ENCODE data around the gene IGFN1. TPM values are rescaled to one million over a fixed set of nuclear protein-coding genes. Genes with fewer than 3 reads are reported as not detected.

The IGFN1 gene
- total RNA-seq, 2 experiments from 2014 or later, result not detected

DNA sequence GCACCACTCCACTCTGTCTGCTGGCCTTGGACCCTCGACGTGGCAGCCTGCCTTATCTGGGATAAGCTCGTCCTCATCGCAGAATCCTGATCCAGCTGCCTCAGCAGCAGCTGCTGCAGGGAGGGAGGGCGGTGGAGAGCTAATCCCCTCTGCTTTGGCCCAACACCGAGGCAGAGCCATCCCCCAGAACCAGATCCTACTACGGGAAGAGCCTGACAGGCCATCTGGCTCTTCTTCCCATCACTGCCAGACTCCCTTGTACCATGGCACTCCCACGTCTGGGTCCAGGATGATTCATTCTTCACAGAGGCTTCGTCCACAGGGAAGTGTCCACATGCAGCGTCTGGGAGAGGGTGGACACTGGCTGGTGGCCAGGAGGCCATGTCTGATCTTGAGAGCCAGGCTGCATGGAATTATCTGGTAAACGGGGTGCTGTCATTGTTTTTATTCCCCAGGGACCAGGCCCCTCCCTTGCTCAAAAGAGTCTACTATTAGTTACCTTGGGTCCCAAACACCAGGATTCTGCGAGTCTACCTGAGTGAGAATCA, 78.1 kb downstream of the IGFN1 start:
- DNase-seq (no peak), ATAC-seq (ENCODE audit: low read depth) (no peak)
- no peaks in the 10 kb centered on the region for H3K9me3 Mint-ChIP-seq
- POLR2A ChIA-PET, result no interaction called here
- no peaks in the 10 kb centered on the region for H3K36me3 Mint-ChIP-seq
- H3K4me1 Mint-ChIP-seq, result no peaks in the 10 kb centered on the region
- no peak overlapping the region for H3K27ac Mint-ChIP-seq
- peaks cover 43% of the 10 kb centered on the region for H3K27me3 Mint-ChIP-seq
- H3K4me3 Mint-ChIP-seq, result no peak overlapping the region

DNA sequence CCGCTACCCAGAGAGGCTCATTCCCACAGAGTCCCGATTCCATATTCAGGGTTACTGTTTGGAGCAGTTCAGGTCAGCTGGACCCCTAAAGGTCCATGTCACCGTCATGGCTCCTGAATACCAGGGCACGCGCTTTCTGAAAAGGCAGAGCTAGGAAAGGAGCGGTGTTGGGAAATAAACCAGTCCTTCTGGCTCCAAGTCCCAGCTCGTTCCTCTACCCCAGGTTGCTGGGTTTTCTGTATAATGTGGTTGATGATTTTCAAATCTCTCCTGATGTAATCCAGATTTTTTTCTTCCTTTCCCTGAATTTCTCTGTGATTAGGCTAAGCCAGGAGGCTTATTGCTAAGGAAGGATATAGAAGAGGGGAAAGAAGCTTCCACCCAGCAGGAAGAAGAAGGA, 78.7 kb downstream of the IGFN1 start:
- H3K4me3 Mint-ChIP-seq, result no peak overlapping the region
- no peak overlapping the region for H3K27ac Mint-ChIP-seq
- H3K9me3 Mint-ChIP-seq, result no peaks in the 10 kb centered on the region
- DNase-seq, result no peak
- peaks cover 42% of the 10 kb centered on the region for H3K27me3 Mint-ChIP-seq
- no peaks in the 10 kb centered on the region for H3K36me3 Mint-ChIP-seq
- POLR2A ChIA-PET, result no interaction called here
- no peaks in the 10 kb centered on the region for H3K4me1 Mint-ChIP-seq
- no peak for ATAC-seq (ENCODE audit: low read depth)

DNA sequence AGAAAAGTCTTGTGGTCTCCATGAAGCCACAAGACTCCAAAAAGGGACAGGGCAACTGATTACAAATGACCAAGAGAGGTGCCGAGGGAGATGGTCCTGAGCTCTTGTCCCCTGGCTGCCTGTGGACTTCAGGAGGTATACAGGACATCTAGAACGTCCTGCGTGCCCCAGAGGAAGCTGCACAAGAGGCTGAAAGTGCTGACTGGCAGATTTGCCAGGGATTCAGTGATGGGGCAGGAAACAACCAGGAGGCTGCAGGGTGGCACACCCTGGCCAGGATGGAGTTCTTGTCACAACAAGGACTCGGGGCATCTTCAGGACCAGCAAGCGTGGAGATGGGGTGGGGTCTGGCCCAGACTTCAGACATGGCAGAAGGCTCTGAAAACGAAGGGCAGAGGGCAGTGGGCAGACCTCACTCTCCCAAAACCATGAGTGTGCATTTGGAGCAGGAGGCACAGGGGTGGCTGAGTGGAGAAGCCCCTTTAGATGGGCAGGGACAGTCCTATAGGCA, 79.3 kb downstream of the IGFN1 start:
- H3K4me3 Mint-ChIP-seq, result no peak overlapping the region
- no peaks in the 10 kb centered on the region for H3K36me3 Mint-ChIP-seq
- ATAC-seq (ENCODE audit: low read depth), result no peak
- no peak overlapping the region for H3K27ac Mint-ChIP-seq
- no peak for DNase-seq
- H3K27me3 Mint-ChIP-seq, result peaks cover 37% of the 10 kb centered on the region
- no peaks in the 10 kb centered on the region for H3K4me1 Mint-ChIP-seq
- POLR2A ChIA-PET, result no interaction called here
- no peaks in the 10 kb centered on the region for H3K9me3 Mint-ChIP-seq

DNA sequence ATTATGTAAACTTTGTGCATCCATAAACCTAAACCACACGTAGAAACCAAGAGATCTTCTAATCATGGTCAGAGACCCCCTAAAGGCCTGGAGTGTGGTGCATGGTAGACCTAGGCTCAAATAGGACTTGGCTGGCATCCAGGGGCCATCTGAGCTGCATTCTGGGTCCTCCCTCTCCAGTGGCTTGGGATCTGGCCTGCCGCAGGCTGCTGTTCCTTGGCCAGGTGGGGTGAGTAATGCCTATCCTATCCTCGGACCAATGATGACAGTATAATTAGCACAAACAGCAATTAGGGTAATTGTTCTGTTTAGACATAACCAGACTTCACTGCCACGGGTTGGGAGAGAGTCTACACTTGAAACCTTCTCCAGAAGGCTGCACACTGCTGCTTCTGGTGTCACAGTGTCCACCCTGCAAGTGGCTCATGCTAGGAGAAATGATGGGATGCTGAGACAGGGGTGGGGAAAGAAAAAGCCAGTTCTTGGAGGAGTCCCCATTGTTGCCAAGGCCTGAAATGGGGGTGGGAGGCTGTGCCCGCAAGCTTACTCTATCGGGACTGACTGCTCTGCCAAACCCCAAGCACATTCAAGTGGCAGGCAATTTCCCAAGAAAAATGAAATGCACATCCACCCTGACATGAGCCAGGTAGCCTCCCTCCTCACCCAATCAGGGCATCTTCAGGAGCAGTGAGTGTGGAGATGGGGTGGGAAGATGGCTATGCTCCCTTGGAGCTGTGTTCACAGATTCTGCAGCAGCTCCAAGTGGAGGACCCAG, 80.2 kb downstream of the IGFN1 start:
- no peaks in the 10 kb centered on the region for H3K36me3 Mint-ChIP-seq
- H3K4me3 Mint-ChIP-seq, result no peak overlapping the region
- H3K27me3 Mint-ChIP-seq, result peaks cover 30% of the 10 kb centered on the region
- no peak overlapping the region for H3K27ac Mint-ChIP-seq
- no peaks in the 10 kb centered on the region for H3K9me3 Mint-ChIP-seq
- DNase-seq, result no peak
- POLR2A ChIA-PET, result no interaction called here
- H3K4me1 Mint-ChIP-seq, result no peaks in the 10 kb centered on the region
- ATAC-seq (ENCODE audit: low read depth), result no peak

DNA sequence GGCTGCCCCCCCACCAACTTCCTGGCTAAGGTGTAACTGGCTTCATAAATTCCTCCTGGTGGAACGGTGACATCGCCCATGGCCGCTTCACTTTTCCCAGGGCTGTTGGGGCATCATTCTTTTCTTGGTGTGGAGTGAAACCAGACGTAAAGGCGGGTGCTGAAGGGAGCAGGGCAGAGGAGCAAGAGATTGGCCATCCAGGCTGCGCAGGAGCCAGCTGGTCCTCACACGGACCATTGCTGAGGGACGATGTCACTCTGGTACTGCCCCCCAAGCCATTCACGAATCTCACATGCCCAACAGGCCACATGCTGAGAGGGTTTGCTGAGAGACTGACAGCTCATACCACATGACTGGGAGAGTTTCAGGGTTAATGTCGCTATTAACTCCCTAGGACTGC, 82.2 kb downstream of the IGFN1 start:
- H3K27ac Mint-ChIP-seq, result no peak overlapping the region
- POLR2A ChIA-PET, result no interaction called here
- peaks cover 15% of the 10 kb centered on the region for H3K27me3 Mint-ChIP-seq
- H3K4me1 Mint-ChIP-seq, result no peaks in the 10 kb centered on the region
- no peaks in the 10 kb centered on the region for H3K36me3 Mint-ChIP-seq
- no peak overlapping the region for H3K4me3 Mint-ChIP-seq
- DNase-seq (no peak), ATAC-seq (ENCODE audit: low read depth) (no peak)
- H3K9me3 Mint-ChIP-seq, result no peaks in the 10 kb centered on the region

DNA sequence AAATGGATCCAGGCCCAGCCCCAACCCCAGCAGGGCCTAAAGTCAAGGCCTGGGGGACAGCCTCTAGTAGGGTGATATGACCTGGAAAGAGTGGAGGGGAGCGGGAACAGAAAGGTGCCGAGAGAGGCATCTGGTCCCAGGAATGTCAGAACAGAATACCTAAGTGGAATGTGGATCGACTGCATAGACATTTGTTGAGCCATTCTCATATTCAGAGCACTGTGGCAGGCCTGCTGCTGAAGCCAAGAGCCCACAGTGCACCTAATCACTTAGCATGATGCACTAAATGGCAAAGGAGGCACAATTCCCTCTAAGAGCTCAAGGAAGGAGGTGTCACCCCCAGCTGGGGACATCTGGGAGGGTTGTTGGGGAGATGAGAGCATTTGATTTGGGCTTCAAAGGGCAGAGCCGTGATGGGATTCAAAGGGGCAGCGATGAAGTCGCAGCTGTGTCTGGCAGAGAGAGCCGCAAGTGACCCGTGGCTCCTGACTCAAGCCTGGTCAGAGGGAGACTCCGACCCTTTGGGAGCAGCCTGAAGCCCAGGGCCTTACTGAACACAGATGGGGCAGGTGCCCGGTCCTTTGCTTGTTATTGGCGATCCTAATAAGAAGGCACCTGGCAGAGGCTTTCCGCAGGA, 84.1 kb downstream of the IGFN1 start:
- Mint-ChIP-seq H3K4me3 (no peak overlapping the region), H3K4me1 (no peaks in the 10 kb centered on the region), H3K27ac (no peak overlapping the region), H3K36me3 (no peaks in the 10 kb centered on the region), H3K27me3 (peaks cover 22% of the 10 kb centered on the region), H3K9me3 (no peaks in the 10 kb centered on the region)
- DNase-seq (no peak), ATAC-seq (ENCODE audit: low read depth) (no peak)
- POLR2A ChIA-PET, result no interaction called here

DNA sequence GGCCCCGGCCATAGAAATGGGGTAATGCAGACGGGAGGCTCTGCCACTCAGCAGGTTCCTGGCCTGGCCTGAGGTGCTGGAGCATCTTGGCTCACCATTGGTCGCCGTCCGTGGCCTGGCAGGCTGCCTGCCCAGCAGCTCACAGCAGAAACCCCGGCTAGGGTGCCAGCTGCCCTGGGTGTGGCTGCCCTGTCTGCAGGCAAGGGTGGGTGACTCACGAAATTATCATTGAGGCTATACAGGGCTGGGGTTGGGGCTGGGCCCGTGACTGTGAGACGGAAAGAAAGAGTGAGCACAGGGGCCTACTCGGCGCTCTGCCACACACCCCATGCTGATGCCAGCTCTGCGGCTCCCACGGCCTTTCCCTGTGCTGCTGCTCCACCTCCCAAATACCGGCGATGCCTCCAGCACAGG, 84.6 kb downstream of the IGFN1 start:
- no peak for ATAC-seq (ENCODE audit: low read depth)
- POLR2A ChIA-PET, result no interaction called here
- Mint-ChIP-seq H3K4me1 (no peaks in the 10 kb centered on the region), H3K9me3 (no peaks in the 10 kb centered on the region), H3K27me3 (peaks cover 21% of the 10 kb centered on the region), H3K36me3 (no peaks in the 10 kb centered on the region), H3K4me3 (no peak overlapping the region), H3K27ac (no peak overlapping the region)
- no peak for DNase-seq

DNA sequence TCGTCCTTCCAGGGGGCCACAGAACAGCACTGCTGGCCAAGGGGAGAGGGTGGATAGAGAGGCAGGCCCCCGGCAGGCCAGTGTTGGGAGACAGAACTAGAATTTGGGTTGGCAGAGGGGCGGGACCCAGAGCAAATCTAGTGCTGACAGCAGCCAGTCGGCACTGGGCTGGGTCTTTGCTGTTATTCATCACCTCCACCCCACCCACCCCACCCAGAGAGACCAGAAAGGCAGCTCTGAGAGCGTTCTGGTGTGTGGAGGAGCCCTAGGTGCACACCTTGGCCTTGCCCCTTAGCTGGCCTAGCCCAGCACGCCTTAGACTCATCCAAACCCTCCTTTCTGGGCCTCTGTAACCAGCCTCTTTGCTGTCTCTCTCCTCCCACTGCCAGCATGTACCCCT, 86.3 kb downstream of the IGFN1 start:
- ATAC-seq (ENCODE audit: low read depth) (no peak), DNase-seq (no peak)
- H3K27me3 Mint-ChIP-seq, result peaks cover 23% of the 10 kb centered on the region
- no peaks in the 10 kb centered on the region for H3K36me3 Mint-ChIP-seq
- H3K4me1 Mint-ChIP-seq, result no peaks in the 10 kb centered on the region
- H3K27ac Mint-ChIP-seq, result no peak overlapping the region
- POLR2A ChIA-PET, result no interaction called here
- H3K4me3 Mint-ChIP-seq, result no peak overlapping the region
- no peaks in the 10 kb centered on the region for H3K9me3 Mint-ChIP-seq

DNA sequence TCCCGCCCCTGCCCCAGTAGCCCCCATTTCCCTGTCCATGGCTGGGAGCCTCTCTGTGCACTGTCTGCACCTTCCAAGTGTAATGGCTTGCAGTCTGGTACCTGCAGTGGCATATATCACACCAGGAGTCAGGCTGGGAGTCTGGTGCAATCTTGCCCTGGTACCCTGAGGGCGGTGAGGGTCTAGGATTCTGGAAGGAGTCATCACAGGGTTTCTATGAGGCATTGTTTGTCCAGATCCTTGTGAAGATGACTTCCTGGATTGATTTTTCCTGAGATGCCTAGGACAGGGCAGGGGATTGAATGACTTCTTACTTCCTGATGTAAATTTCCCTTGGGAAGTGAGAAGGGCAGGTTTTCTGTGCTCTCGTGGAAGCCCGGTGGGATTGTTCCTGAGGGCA, 86.8 kb downstream of the IGFN1 start:
- H3K27me3 Mint-ChIP-seq, result peaks cover 22% of the 10 kb centered on the region
- H3K4me3 Mint-ChIP-seq, result no peak overlapping the region
- POLR2A ChIA-PET, result no interaction called here
- H3K36me3 Mint-ChIP-seq, result no peaks in the 10 kb centered on the region
- H3K9me3 Mint-ChIP-seq, result no peaks in the 10 kb centered on the region
- ATAC-seq (ENCODE audit: low read depth) (no peak), DNase-seq (no peak)
- H3K4me1 Mint-ChIP-seq, result no peaks in the 10 kb centered on the region
- H3K27ac Mint-ChIP-seq, result no peak overlapping the region

Other genes with a start within 250 kb of the IGFN1 start
- gene KIF21B, start 167.1 kb upstream of the IGFN1 start, total RNA-seq, result 100 to 1,000 TPM; 143 TPM
- gene CACNA1S, start 78.4 kb upstream of the IGFN1 start, total RNA-seq, result not detected
- gene ASCL5, start 63.6 kb upstream of the IGFN1 start, total RNA-seq, result not detected
- 10 to 100 TPM; 20.8 to 26.1 TPM for gene TMEM9, start 36.4 kb upstream of the IGFN1 start, total RNA-seq
- gene PKP1, start 92.7 kb downstream of the IGFN1 start, total RNA-seq, result not detected
- gene TNNT2, start 186.9 kb downstream of the IGFN1 start, total RNA-seq, result not detected
- not detected for gene LAD1, start 208.5 kb downstream of the IGFN1 start, total RNA-seq
- not detected for gene TNNI1, start 230.9 kb downstream of the IGFN1 start, total RNA-seq